NOMO-1 (cell line): ENCODE measurements around the gene MRPL30.
"Not testable (repeated sequence)": the region's sequence is repeated elsewhere in the genome, so short reads cannot be mapped to it uniquely, and the experiment has no call there.

Experiments used
- DNase-seq, 2 experiments: peaks; one replicate each; lab custom pipeline; 2025; ENCODE audit not compliant: unreplicated experiment in 2 of 2; lab: John Stamatoyannopoulos, UW

Gene MRPL30

GRCh38 chr2:99183025-99183424 lies 2.0 kb downstream of the MRPL30 start:
- no peak for DNase-seq

DNA sequence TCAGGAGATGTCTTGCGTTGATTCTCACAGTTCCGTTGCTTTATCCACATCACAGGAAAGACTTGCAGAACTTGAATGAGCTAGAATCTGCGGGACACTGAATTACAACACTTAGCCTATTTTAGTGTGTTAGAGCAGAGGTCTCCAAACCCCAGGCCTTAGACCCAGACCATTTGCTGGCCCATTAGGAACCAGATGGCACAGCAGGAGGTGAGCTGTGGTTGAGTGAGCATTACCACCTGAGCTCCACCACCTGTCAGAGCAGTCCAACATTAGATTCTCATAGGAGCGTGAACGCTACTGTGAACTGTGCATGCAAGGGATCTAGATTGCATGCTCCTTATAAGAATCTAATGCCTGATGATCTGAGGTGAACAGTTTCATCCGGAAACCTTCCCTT lies 3.8 kb downstream of the MRPL30 start:
- DNase-seq = no peak

DNA sequence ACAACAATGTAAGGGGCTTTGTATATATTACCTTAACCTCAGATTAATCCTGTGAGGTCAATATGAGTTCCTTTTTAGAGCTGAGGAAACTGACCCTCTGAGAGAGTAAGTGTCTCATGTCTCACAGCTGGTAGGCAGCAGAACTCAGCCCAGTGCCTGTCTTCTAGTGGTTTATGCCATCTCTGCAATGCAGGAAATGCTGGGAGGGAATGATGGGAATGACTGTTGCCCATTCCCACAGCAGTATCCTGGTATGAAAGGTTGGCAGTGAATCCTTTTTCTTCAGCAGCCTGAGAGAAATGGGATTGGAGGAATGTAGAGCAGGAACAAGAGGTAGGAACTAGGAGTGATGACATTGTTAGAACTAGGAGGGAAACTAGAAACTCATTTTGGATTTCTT lies 6.0 kb downstream of the MRPL30 start:
- no peak for DNase-seq

GRCh38 chr2:99188357-99188756 lies 7.4 kb downstream of the MRPL30 start:
- DNase-seq = no peak

DNA sequence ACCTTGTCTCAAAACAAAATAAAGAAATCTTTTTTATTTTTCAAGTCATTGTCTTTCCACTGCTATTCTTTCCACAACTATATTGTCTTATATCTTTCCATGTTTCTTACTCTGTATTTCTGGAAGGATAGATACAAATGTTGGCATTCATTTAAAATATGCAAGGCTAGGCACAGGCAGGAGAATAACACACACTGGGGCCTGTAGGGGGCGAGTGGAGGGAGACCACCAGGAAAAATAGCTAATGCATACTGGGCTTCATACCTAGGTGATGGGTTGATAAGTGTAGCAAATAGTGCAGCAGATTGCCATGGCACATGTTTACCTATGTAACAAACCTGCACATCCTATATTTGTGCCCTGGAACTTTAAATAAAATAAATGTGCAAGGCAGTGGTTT lies 9.6 kb downstream of the MRPL30 start:
- DNase-seq = no peak

DNA sequence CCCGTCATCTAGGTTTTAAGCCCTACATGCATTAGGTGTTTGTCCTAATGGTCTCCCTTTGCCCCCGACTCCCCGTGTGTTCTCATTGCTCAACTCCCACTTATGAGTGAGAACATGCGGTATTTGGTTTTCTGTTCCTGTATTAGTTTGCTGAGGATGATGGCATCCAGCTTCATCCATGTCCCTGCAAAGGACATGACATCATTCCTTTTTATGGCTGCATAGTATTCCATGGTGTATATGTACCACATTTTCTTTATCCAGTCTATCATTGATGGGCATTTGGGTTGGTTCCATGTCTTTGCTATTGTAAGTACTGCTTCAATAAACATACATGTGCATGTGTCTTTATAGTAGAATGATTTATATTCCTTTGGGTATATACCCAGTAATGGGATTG lies 11.4 kb downstream of the MRPL30 start:
- not testable (repeated sequence) for DNase-seq

DNA sequence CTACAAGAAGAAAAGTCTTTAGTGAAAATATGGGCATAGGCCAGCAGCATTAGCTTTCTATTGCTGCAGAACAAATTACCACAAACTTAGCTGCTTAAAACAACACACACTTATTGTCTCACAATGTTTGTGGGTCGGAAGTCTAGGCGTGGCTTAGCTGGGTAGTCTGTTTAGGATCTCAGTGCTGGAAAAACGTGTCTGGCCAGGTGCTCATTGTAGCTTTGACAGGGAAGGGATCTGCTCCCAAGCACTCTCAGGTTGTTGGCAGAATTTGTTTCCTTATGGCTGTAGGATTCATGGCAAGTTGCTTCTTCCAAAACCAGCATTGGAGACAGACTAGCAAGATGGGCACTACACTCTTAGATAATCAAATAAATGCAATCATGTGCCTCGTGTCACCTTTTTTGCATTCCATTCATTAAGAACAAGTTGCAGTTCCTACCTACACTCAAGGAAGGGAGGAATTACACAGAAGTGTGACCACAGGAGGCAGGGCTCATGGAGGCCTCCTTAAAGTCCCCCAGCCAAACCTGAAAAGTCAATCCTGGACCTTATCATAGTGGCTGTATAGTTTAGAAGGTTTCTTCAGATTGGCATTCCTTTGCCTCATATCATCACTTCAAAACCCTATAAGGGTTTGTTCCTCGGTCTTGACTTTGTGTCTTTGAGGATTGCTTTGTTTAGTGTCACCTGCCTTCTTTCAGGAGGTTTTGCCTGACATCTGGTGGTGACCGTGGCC lies 17.3 kb downstream of the MRPL30 start:
- DNase-seq = no peak

DNA sequence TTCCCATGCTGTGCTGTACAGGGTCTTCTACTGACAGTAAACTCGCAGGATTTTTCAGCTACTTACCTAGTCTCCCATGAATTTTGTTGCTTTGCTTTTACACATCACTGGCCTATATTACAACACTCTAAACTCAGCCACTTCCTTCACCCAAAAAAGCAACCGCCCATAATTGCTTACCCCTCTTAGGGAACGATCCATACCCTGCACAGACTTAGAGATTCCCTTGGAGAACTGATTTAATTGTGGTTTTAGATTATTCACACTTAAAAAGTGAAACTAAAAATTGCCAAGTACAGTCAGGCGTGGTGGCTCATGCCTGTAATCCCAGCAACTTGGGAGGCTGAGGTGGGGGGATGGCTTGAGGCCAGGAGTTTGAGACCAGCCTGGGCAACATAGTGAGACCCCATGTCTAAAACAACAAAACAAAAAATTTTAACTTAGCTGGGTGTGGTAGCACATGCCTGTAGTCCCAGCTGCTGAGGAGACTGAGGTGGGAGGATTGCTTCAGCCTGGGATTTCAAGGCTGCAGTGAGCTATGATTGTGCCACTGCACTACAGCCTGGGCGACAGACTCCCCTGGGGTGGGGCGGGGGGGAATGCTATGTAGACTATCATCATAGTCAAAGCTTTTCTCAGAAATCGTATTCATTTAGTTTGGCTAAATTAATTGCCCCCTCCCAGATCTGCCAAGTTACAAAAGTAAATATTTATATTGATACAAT lies 19.3 kb downstream of the MRPL30 start:
- peak; percentile 18 to 56 for DNase-seq

- DNase-seq = no peak
These were observed 21.1 kb downstream of the MRPL30 start for GRCh38 chr2:99201959-99202678.

DNA sequence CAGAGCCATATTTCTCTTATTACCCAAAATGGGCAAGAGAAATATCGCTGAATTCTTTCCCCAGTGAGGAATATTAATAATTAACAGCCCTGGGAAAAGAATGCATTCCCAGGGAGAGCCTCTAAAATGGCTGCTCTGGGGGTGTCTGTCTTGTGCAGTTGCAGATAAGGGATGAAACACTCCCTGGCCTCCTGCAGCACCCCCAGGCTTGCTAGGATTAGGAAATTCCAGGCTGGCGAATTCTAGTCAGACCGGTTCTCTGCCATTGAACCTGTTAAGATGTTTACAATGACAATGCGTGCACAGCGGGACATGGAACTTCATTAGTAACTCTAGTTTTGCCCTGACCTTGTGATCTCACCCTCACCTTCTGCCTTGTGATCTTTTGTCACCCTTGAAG lies 24.5 kb downstream of the MRPL30 start:
- DNase-seq = no peak

GRCh38 chr2:99216096-99216495 lies 35.1 kb downstream of the MRPL30 start:
- no peak for DNase-seq

DNA sequence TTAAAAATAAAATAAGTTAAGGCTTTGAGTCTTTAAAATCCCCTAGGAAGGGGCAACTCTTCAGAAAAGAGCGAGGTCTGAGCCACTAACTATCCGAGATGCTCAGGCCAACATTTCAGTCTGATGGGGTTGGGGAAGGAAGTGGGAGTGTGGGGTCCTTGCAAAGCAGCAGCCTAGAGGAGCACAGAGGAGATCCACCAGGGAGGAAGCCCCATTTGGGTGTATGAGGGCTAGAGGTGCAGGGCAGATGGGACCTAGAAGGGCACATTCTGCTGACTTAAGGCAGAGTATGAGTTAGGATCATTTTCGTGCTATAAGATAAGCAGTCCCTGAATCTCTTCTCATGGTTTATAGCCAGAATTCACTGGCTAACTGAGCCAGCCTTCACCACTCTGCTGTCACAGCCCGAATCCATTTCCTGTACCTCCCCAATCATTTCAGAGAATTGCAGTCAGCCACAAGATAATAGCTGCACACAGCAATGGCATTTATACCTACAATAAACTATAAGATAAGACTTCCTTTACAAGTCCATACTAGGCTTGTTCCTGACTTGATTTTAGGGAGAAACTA lies 37.0 kb downstream of the MRPL30 start:
- no peak for DNase-seq

DNA sequence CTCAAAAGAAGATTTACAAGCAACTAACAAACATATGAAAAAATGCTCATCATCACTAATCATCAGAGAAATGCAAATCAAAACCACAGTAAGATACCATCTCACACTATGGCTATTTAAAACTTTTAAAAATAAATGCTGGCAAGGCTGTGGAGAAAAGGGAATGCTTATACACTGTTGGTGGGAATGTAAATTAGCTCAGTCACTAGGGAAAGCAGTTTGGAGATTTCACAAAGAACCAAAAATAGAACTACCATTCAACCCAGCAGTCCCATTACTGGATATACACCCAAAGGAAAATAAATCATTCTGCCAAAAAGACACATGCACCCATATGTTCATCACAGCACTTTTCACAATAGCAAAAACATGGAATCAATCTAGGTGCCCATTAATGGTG lies 52.2 kb downstream of the MRPL30 start:
- not testable (repeated sequence) for DNase-seq

GRCh38 chr2:99238599-99238998 lies 57.6 kb downstream of the MRPL30 start:
- DNase-seq = no peak

DNA sequence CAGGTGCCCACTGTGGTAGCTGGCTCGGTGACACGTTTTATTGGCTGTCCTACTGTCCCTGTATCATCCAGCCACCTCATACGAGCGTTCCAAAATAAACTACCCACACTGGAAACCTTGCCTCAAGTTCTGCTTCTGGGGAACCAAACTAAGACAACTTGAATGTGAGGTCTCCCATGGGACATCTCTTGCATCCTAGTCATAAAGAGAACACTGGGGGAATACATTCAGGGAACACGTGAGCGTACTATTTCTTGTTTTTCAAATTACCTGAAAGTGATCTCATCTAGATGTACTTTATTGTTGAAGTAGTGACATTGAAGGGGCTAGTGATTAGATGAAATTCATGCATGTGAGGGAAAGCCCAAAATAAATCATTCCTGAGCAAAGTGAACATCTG lies 59.4 kb downstream of the MRPL30 start:
- DNase-seq = no peak

DNA sequence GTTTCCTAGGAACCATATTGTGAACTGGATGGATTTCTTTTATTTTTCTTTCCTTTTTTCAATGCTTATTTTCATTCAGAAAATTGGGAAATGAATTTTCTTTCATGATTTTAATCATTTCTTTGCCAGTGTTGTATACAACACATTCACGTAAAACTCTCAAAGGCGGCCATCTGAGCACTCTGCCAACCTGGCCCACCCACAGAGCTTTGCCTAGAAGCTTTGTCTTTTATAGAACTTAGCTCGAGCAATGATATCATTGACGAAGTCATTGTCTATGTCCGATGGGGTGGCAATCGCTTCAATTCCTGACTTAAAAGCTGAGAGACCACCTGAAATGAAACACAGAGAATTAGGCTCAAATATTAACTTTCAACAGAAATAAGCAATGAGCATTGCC lies 61.2 kb downstream of the MRPL30 start:
- DNase-seq = no peak
